GM23338 (cell line): ENCODE data around the gene CAMK2N2. TPM values are rescaled to one million over a fixed set of nuclear protein-coding genes. Genes with fewer than 3 reads are reported as not detected.

Experiments used
- ATAC-seq: fragments of 200-7000 bp; cut with Tn5 transposase; 3 replicates; pipeline ENCODE4 v1.9.1; 2020
- DNase-seq: peaks from one replicate; pipeline ENCODE4 v3.0.0-alpha.2; 2015; ENCODE audit warnings: low spot score
- H2AFZ ChIP-seq: fragments of 200-600 bp; sonication (generic); 2 replicates; pipeline ENCODE4 v1.8.0; 2016; ENCODE audit warnings: antibody characterized with exemption, mild to moderate bottlenecking, moderate library complexity
- H3F3A ChIP-seq: fragments of 200-600 bp; sonication (generic); replicated peaks from 2 replicates; pipeline ENCODE4 v1.8.0; 2017; ENCODE audit warnings: antibody characterized with exemption, mixed run types, low read depth
- H3K27ac ChIP-seq: fragments of 200-600 bp; sonication (generic); 2 replicates; pipeline ENCODE4 v1.6.1; 2016; ENCODE audit warnings: low read depth
- H3K27me3 ChIP-seq: fragments of 200-600 bp; sonication (generic); 2 replicates; pipeline ENCODE4 v1.8.0; 2016; ENCODE audit warnings: mild to moderate bottlenecking, mixed run types, moderate library complexity; ENCODE audit not compliant: insufficient read depth
- H3K36me3 ChIP-seq: fragments of 200-600 bp; sonication (generic); 2 replicates; pipeline ENCODE4 v1.8.0; 2016; ENCODE audit warnings: mild to moderate bottlenecking; ENCODE audit not compliant: insufficient read depth
- H3K4me1 ChIP-seq: fragments of 200-600 bp; sonication (generic); 2 replicates; pipeline ENCODE4 v1.8.0; 2016; ENCODE audit warnings: mild to moderate bottlenecking, moderate library complexity; ENCODE audit not compliant: insufficient read depth
- H3K4me2 ChIP-seq: fragments of 200-600 bp; sonication (generic); 2 replicates; pipeline ENCODE4 v1.7.1; 2017; ENCODE audit warnings: mixed run types
- H3K4me3 ChIP-seq: fragments of 200-600 bp; sonication (generic); 2 replicates; pipeline ENCODE4 v1.6.1; 2016; ENCODE audit warnings: mixed run types
- H3K79me2 ChIP-seq: fragments of 200-600 bp; sonication (generic); replicated peaks from 2 replicates; pipeline ENCODE4 v1.8.0; 2017; ENCODE audit warnings: mild to moderate bottlenecking; ENCODE audit not compliant: insufficient read depth
- H3K9me2 ChIP-seq: fragments of 200-600 bp; sonication (generic); 2 replicates; pipeline ENCODE4 v1.8.0; 2017; ENCODE audit not compliant: insufficient read depth
- H4K20me1 ChIP-seq: fragments of 200-600 bp; sonication (generic); replicated peaks from 2 replicates; pipeline ENCODE4 v1.8.0; 2017; ENCODE audit warnings: mild to moderate bottlenecking; ENCODE audit not compliant: insufficient read depth
- H3K27ac Mint-ChIP-seq: 2 replicates; pipeline ENCODE4 v1.8.0; 2020; ENCODE audit warnings: inconsistent platforms, mild to moderate bottlenecking, moderate library complexity, mixed read lengths
- H3K27me3 Mint-ChIP-seq: 3 replicates; pipeline ENCODE4 v1.8.0; 2022; ENCODE audit warnings: low read depth, mild to moderate bottlenecking, moderate library complexity, mixed read lengths, inconsistent platforms; ENCODE audit not compliant: insufficient read depth, poor library complexity
- H3K36me3 Mint-ChIP-seq: 3 replicates; pipeline ENCODE4 v1.8.0; 2021; ENCODE audit warnings: low read depth, mild to moderate bottlenecking, inconsistent platforms, moderate library complexity, mixed read lengths
- H3K4me1 Mint-ChIP-seq: 3 replicates; pipeline ENCODE4 v1.8.0; 2020; ENCODE audit warnings: mild to moderate bottlenecking, inconsistent platforms, mixed read lengths
- H3K4me3 Mint-ChIP-seq: 3 replicates; pipeline ENCODE4 v1.8.0; 2021; ENCODE audit warnings: moderate library complexity, mild to moderate bottlenecking, inconsistent platforms, mixed read lengths
- H3K9me3 Mint-ChIP-seq: 3 replicates; pipeline ENCODE4 v1.8.0; 2020; ENCODE audit warnings: moderate library complexity, mild to moderate bottlenecking, inconsistent platforms, mixed read lengths
- CREB1 ChIP-seq: fragments of 250-450 bp; sonication (Bioruptor Pico); IDR thresholded peaks from 2 replicates; pipeline ENCODE4 v1.5.0; 2020; ENCODE audit warnings: low read depth, mild to moderate bottlenecking, moderate library complexity
- CTCF ChIP-seq, 2 experiments: fragments of 200-600 bp in 1 of 2; sonication (generic) in 1 of 2; conservative IDR thresholded peaks; 2 replicates each; pipeline versions ENCODE4 v1.5.1 to v1.6.1; 2016 to 2017; ENCODE audit warnings: antibody characterized with exemption in 2 of 2, low read depth in 2 of 2, mild to moderate bottlenecking in 2 of 2, moderate library complexity in 1 of 2
- EZH2 ChIP-seq: fragments of 200-600 bp; sonication (generic); IDR thresholded peaks from one replicate; pipeline ENCODE4 v1.8.0; 2017; ENCODE audit warnings: antibody characterized with exemption, mild to moderate bottlenecking, low read depth; ENCODE audit not compliant: unreplicated experiment
- EZH2phosphoT487 ChIP-seq: fragments of 200-600 bp; sonication (generic); IDR thresholded peaks from one replicate; pipeline ENCODE4 v1.8.1; 2018; ENCODE audit warnings: antibody characterized with exemption; ENCODE audit not compliant: unreplicated experiment
- JUNB ChIP-seq: IDR thresholded peaks from one replicate; pipeline ENCODE4 v1.6.1; 2016; ENCODE audit warnings: antibody characterized with exemption; ENCODE audit not compliant: unreplicated experiment
- NANOG ChIP-seq: IDR thresholded peaks from 2 replicates; pipeline ENCODE4 v1.6.1; 2016; ENCODE audit warnings: antibody characterized with exemption, borderline replicate concordance
- POLR2AphosphoS5 ChIP-seq: IDR thresholded peaks from 2 replicates; pipeline ENCODE4 v1.6.1; 2016; ENCODE audit warnings: antibody characterized with exemption, low read depth
- REST ChIP-seq: IDR thresholded peaks from one replicate; pipeline ENCODE4 v1.6.1; 2018; ENCODE audit warnings: antibody characterized with exemption; ENCODE audit not compliant: unreplicated experiment
- STAT1 ChIP-seq: IDR thresholded peaks from one replicate; pipeline ENCODE4 v1.6.1; 2016; ENCODE audit warnings: antibody characterized with exemption; ENCODE audit not compliant: unreplicated experiment
- ZNF114 ChIP-seq: fragments of 250-450 bp; sonication (Bioruptor Pico); IDR thresholded peaks from 2 replicates; pipeline ENCODE4 v1.5.0; 2020; ENCODE audit warnings: mild to moderate bottlenecking, moderate library complexity
- ZNF331 ChIP-seq: fragments of 250-450 bp; sonication (Bioruptor Pico); IDR thresholded peaks from 2 replicates; pipeline ENCODE4 v1.5.0; 2020; ENCODE audit warnings: low read depth, mild to moderate bottlenecking, moderate library complexity
- ZNF462 ChIP-seq: fragments of 250-450 bp; sonication (Bioruptor Pico); IDR thresholded peaks from 2 replicates; pipeline ENCODE4 v1.5.0; 2020; ENCODE audit warnings: mild to moderate bottlenecking, moderate library complexity
- polyA plus RNA-seq: library from polyadenylated mRNA; unstranded; fragments of >200 nt; fragmentation: Nextera tagmentation; extraction: Ambion mirVana; gene quantifications from 2 replicates; pipeline ENCODE4 v1.2.1, GENCODE V29; 2016
- total RNA-seq: library from RNA; depleted of rRNA; stranded (reverse); fragments of >200 nt; shearing (Covaris generic); gene quantifications from 2 replicates; pipeline ENCODE4 v1.2.3, GENCODE V29; 2014
- TF ChIP-seq, protein P1 (sequence below): IDR thresholded peaks from 2 replicates; pipeline ENCODE4 v1.6.1; 2016; ENCODE audit warnings: antibody characterized with exemption

CAMK2N2 gene
- total and polyA plus RNA-seq, 2 experiments from 2014 or later = 0.32 to 1.3 TPM

DNA sequence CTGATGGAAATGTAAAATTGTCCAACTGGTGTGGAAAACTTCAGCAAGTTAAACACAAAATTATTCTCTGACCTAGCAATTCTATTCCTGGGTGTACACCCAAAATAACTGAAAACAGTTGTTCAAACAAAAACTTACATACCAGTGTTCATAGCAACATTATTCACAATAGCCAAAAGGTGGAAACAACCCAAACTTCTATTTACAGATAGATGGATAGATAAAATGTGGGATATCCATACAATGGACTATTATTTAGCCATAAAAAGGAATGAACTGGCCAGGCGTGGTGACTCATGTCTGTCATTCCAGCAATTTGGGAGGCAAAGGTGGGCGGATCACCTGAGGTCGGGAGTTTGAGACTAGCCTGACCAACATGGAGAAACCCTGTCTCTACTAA lies 38.8 kb downstream of the CAMK2N2 start:
- Histone ChIP-seq H3F3A (no peaks in the 10 kb centered on the region), H2AFZ (no peak overlapping the region), H3K27ac (no peak overlapping the region), H3K79me2 (no peaks in the 10 kb centered on the region), H3K4me1 (no peaks in the 10 kb centered on the region), H3K36me3 (no peaks in the 10 kb centered on the region), H3K27me3 (peaks cover 18% of the 10 kb centered on the region), H3K9me2 (no peaks in the 10 kb centered on the region), H3K4me2 (no peak overlapping the region), H4K20me1 (0 out of 2 replicates have a peak, but pooled peaks cover 4% of the 10 kb centered on the region), H3K4me3 (no peak overlapping the region)
- Mint-ChIP-seq H3K27me3 (peaks cover 8% of the 10 kb centered on the region), H3K27ac (no peak overlapping the region), H3K4me3 (no peak overlapping the region), H3K36me3 (no peaks in the 10 kb centered on the region), H3K4me1 (no peaks in the 10 kb centered on the region), H3K9me3 (no peaks in the 10 kb centered on the region)
- DNase-seq (no peak), ATAC-seq (no peak)
- TF ChIP-seq CTCF (conservative IDR thresholded peaks at IDR 0.05; ENCODE audit: low read depth in 2 of 2) (no peak), EZH2 (no peak), ZNF462 (CRISPR knock-in tag) (no peak), JUNB (no peak), ZNF114 (CRISPR knock-in tag) (no peak), NANOG (no peak), STAT1 (no peak), REST (no peak), POLR2AphosphoS5 (no peak), ZNF331 (CRISPR knock-in tag) (no peak), CREB1 (CRISPR knock-in tag) (no peak), EZH2phosphoT487 (no peak)
- TF ChIP-seq, protein P1, sequence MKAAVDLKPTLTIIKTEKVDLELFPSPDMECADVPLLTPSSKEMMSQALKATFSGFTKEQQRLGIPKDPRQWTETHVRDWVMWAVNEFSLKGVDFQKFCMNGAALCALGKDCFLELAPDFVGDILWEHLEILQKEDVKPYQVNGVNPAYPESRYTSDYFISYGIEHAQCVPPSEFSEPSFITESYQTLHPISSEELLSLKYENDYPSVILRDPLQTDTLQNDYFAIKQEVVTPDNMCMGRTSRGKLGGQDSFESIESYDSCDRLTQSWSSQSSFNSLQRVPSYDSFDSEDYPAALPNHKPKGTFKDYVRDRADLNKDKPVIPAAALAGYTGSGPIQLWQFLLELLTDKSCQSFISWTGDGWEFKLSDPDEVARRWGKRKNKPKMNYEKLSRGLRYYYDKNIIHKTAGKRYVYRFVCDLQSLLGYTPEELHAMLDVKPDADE = no peak
